ENCODE results near the gene DGCR6. TPM values are rescaled to one million over a fixed set of nuclear protein-coding genes. Genes with fewer than 3 reads are reported as not detected.
"Not testable (repeated sequence)": the region's sequence is repeated elsewhere in the genome, so short reads cannot be mapped to it uniquely, and the experiment has no call there.

The DGCR6 gene
- polyA plus RNA-seq, 3 donors from 2014 or later, result 0.13 to 0.82 (median 0.38) TPM

DNA sequence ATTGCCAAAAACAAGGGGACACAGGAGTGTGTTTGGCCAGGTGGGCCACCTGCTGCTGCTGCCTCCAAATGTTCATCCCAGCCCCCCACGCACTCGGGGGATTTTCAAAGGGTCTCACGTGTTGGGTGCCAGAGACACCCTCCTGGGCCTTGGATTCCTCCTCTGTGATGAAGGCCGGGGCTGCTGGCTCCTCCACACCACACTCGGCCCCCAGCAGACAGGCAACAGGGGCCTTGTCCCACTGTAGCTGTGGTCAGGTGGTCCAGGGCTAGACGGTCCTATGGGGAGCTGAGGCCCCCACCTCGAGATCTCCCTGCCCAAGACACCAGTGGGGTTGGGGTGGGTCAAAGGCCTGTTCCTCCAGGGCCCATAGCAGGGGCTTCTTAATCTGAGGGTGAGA is 55.1 kb downstream of the DGCR6 start:
- not testable (repeated sequence) for H3K27ac Mint-ChIP-seq

More for the DNA sequence above, 55.1 kb downstream of the DGCR6 start:
- not testable (repeated sequence) for H3K4me1 Mint-ChIP-seq; H3K4me3 Mint-ChIP-seq; H3K27me3 Mint-ChIP-seq (ENCODE audit: low read depth in 3 of 3); H3K36me3 Mint-ChIP-seq; H3K9me3 Mint-ChIP-seq; DNase-seq

Other genes with a start within 250 kb of the DGCR6 start
- not detected for gene PRODH, start 30.0 kb downstream of the DGCR6 start, polyA plus RNA-seq
- 10 to 100 TPM; 19.4 to 51.7 (median 31.6) TPM for gene DGCR2, start 216.1 kb downstream of the DGCR6 start, polyA plus RNA-seq
- gene TSSK2, start 225.0 kb downstream of the DGCR6 start, polyA plus RNA-seq, result not detected
- gene ESS2, start 238.3 kb downstream of the DGCR6 start, polyA plus RNA-seq, result 10 to 100 TPM in 1 of 3 donors, 1 to 10 TPM in 2; 1.6 to 13.2 (median 4.8) TPM
- gene GSC2, start 244.0 kb downstream of the DGCR6 start, polyA plus RNA-seq, result not detected

Data from immature natural killer cell (primary cell).